HG02884 (cell line): ENCODE results near the gene NUFIP2.
"Not testable (repeated sequence)": the region's sequence is repeated elsewhere in the genome, so short reads cannot be mapped to it uniquely, and the experiment has no call there.

Experiments
- ATAC-seq: cut with Tn5 transposase; IDR thresholded peaks from one replicate; pipeline ENCODE4 v1.9.1; 2021; ENCODE audit warnings: mild to moderate bottlenecking, moderate library complexity; ENCODE audit not compliant: unreplicated experiment

The NUFIP2 gene

GRCh38 chr17:29240477-29240876 lies 53.5 kb downstream of the NUFIP2 start:
- no peak for ATAC-seq

GRCh38 chr17:29238133-29238850 lies 55.7 kb downstream of the NUFIP2 start:
- ATAC-seq = no peak

- no peak for ATAC-seq
These were observed 56.3 kb downstream of the NUFIP2 start for GRCh38 chr17:29237476-29238132.

GRCh38 chr17:29235904-29236303 lies 58.0 kb downstream of the NUFIP2 start:
- ATAC-seq = no peak

- ATAC-seq = not testable (repeated sequence)
These were observed 59.0 kb downstream of the NUFIP2 start for GRCh38 chr17:29234972-29235371.

GRCh38 chr17:29233301-29233700 lies 60.6 kb downstream of the NUFIP2 start:
- ATAC-seq = no peak

- no peak for ATAC-seq
These were observed 68.6 kb downstream of the NUFIP2 start for GRCh38 chr17:29225396-29225795.

- ATAC-seq = not testable (repeated sequence)
These were observed 72.6 kb downstream of the NUFIP2 start for GRCh38 chr17:29221338-29221737.

GRCh38 chr17:29219378-29220047 lies 74.4 kb downstream of the NUFIP2 start:
- no peak for ATAC-seq

- ATAC-seq = no peak
These were observed 77.1 kb downstream of the NUFIP2 start for GRCh38 chr17:29216856-29217255.

- ATAC-seq = no peak
These were observed 77.8 kb downstream of the NUFIP2 start for GRCh38 chr17:29216181-29216580.

- no peak for ATAC-seq
These were observed 78.2 kb downstream of the NUFIP2 start for GRCh38 chr17:29215717-29216116.

- no peak for ATAC-seq
These were observed 78.8 kb downstream of the NUFIP2 start for GRCh38 chr17:29215174-29215573.

GRCh38 chr17:29214215-29215146 lies 79.5 kb downstream of the NUFIP2 start:
- ATAC-seq = no peak

GRCh38 chr17:29212681-29213121 lies 81.2 kb downstream of the NUFIP2 start:
- ATAC-seq = no peak

- no peak for ATAC-seq
These were observed 81.8 kb downstream of the NUFIP2 start for GRCh38 chr17:29212094-29212631.

GRCh38 chr17:29210879-29211278 lies 83.1 kb downstream of the NUFIP2 start:
- no peak for ATAC-seq

- no peak for ATAC-seq
These were observed 84.9 kb downstream of the NUFIP2 start for GRCh38 chr17:29209073-29209472.

GRCh38 chr17:29207975-29208374 lies 86.0 kb downstream of the NUFIP2 start:
- ATAC-seq = no peak
